HG02870 (cell line): ENCODE data around the gene CCDC178.

Source experiments
- ATAC-seq: cut with Tn5 transposase; IDR thresholded peaks from one replicate; pipeline ENCODE4 v1.9.1; 2021; ENCODE audit warnings: mild to moderate bottlenecking, moderate library complexity; ENCODE audit not compliant: unreplicated experiment

CCDC178 gene

DNA sequence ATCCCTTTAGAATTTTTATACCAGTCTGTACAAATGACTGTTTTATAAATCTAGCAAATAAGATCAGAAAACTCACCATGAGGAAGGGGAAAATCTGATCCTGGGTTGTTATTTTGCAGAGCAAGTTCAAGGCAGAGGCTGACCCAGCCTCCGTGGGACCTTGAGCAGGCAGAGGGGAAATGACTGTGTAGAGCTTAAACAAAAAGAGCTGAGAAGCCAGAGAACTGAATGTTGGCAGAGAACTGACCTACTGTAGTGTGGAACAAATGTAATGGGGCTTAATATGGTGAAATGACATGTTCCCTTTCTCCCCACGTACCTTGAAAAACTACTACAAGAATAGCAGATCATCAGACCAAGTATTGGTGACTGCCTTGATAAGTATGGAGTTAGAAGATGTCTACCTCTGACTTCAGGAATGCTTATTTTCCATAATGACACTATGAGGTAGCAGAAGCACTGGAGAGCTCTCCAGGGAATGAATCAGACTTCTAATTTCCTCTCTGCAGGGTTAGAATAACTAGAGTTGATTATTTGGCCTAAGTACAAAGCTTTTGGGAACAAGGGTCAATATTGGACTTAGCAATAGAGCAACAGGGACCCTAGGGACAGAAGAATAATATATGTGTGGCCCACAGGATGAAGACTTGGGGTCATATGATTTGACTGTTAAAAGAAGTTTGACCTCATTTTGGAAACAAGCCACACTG, 304.4 kb downstream of the CCDC178 start:
- no peak for ATAC-seq

- no peak for ATAC-seq
Observed at GRCh38 chr18:33132657-33133056, 307.9 kb downstream of the CCDC178 start.

- no peak for ATAC-seq
Observed at GRCh38 chr18:33128581-33128980, 311.9 kb downstream of the CCDC178 start.

- no peak for ATAC-seq
Observed at GRCh38 chr18:33123862-33124518, 316.5 kb downstream of the CCDC178 start.

DNA sequence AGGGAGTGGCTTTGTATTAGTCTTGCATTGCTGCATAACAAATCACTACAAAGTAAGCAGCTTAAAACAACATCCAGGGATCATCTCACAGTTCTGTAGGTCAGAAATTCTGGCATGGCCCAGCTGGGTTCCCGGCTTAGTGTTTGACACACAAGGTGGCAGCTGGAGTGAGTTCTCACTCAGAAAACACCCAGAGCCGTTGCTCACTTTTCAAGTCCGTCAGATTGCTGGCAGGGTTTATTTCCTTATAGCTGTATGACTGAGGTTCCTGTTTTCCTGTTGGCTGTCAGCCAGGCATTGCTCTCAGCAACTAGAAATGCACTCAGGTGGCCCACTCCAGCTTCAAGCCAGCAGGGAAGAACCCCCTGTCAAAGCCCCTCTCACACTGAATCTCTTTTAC, 324.1 kb downstream of the CCDC178 start:
- no peak for ATAC-seq

DNA sequence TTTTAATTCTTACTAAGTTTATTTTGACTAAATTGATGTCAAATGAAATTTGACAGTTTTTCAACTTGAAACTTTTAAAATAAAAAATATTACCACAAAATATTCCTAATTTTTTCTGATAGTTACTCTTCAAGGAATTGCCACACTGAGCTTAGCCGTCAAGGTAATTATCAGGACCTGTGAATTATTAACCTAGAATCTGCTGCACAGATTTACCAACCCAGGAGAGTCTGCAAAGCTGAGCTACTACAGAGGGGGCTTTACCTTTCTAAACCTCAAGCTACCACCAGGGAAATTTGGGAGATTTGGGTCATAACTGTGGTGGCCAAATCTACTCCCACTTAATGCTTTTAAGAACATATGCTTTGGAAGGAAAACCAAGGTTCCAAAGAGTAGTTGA, 324.6 kb downstream of the CCDC178 start:
- no peak for ATAC-seq

GRCh38 chr18:33115476-33115875, 325.0 kb downstream of the CCDC178 start:
- no peak for ATAC-seq

GRCh38 chr18:33114749-33115148, 325.8 kb downstream of the CCDC178 start:
- no peak for ATAC-seq

DNA sequence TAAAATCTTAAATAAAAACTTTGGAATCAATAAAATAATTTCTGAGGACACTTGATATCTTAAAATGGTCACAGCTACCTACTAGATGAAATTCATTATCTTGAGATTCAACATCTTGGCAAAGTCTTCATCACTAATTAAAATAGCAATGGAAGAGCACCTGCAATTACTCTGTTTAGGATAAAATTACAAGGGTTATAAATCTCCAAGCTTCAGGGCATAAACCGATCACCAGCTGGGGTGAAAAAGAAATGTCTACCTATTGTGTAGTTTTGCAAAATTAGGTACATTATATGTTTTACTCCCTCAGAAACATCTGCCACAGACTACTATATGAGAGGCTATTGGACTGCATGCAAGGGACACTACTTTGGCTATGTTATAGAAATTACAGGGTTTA, 327.1 kb downstream of the CCDC178 start:
- no peak for ATAC-seq

- ATAC-seq = no peak
Observed at GRCh38 chr18:33107511-33107910, 333.0 kb downstream of the CCDC178 start.

DNA sequence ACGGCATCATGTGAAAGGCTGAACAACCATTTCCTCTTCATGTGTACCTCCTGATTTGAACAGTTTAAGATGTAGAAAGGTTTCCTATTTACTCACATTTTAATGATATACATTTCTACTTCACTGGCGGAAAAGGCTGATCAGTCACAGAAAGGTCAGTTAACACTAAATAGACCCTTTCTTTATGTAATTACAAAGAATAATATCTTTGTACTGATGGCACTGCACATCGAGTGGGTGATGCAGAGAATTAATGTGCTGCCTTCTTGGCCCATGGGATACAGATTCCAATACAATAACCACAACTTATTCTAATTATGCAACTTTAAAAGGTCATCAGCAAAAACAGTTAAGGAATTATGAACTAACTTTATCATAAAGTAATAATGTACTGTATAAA, 339.2 kb downstream of the CCDC178 start:
- no peak for ATAC-seq

DNA sequence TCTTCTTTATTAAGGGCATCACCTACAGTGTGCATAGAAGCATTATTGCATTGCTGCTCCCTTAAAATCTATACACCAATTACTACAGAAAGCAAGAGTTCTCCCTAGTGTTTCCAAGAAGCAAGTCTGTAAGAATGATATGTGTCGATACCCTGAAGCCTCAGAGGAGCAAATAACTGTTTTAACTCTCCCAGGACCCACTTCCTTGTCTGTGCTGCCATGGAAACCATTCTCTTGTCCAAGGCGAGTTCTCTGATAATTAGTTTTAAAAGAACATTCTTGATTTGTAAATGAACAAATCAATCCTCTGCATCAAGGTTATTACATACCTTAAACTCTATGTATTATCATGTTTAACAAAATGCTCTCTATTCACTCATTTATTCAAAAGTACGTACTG, 340.9 kb downstream of the CCDC178 start:
- no peak for ATAC-seq

DNA sequence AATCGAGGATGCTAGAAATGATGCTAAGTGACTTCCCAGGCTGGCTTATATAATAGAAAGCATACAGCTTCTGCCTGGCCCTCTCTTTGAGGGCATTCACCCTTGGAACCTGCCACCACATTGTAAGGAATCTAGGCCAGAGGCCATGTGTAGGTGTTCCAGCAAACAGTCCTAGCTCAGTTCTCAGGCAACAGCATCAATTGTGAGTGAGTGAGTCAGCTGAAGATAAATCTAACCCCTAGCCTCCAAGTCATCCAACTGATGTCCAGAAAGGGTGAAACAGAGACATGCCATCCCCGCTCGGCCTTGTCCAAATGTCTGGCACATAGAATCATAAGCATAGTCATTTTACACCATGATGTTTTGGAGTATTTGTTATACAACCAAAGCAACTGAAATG, 343.4 kb downstream of the CCDC178 start:
- ATAC-seq = no peak

DNA sequence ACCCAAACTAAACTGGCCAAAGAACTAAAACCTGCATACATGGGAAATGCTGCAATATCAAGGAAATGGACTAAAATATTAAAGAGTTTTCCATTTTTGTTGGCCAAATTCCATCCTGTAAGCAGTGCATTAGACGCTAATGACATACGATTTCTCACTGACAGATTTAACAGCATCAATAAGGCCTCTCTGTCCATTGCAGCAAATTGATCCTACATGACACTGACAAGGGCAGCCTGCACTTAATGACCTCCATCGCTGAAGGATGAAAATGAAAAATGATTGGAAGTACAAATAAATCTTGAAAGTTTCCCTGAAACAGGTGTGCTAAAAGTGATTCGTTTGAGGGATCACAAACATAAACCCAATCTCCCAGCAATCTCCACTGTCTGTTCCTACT, 350.1 kb downstream of the CCDC178 start:
- no peak for ATAC-seq

- ATAC-seq = no peak
Observed at GRCh38 chr18:33076601-33077000, 363.9 kb downstream of the CCDC178 start.

DNA sequence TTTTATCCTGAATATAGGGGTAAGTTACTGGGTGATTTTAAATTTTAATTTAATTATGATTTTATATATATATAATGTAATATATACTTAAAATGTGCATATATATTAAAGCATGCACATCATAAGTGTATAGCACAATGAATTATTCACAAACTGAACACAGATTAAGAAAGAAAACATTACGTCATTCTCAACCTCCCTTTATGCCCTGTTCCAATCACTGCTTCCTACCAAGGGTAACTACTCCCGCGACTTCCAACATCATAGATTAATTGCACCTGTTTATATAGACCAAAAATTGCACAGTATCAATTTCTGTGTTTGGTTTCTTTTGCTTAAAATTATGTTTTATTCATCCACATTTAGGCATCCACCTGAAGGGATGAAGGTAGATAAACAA, 366.4 kb downstream of the CCDC178 start:
- no peak for ATAC-seq

GRCh38 chr18:33062834-33063364, 377.6 kb downstream of the CCDC178 start:
- no peak for ATAC-seq

- ATAC-seq = no peak
Observed at GRCh38 chr18:33052886-33053285, 387.6 kb downstream of the CCDC178 start.

DNA sequence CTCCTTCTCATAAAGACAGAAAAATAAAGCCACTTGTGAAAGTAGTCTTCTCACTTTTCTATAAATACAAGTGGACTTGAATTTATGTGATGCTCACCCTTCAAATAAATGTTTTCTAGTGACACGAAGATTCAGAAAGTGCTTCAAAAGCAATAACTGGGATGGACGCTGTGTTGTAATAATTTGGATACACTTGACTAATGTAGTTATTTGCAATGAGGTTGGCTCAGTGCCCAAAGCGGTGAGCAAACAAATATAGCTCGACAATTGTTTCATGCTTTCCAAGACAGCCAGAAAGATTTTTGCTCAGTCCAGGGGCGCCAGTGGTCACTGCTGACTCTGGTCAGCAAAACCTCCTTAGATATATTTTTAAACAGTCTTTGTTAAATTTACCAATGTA, 389.1 kb downstream of the CCDC178 start:
- no peak for ATAC-seq

GRCh38 chr18:33040213-33040612, 400.3 kb downstream of the CCDC178 start:
- no peak for ATAC-seq

DNA sequence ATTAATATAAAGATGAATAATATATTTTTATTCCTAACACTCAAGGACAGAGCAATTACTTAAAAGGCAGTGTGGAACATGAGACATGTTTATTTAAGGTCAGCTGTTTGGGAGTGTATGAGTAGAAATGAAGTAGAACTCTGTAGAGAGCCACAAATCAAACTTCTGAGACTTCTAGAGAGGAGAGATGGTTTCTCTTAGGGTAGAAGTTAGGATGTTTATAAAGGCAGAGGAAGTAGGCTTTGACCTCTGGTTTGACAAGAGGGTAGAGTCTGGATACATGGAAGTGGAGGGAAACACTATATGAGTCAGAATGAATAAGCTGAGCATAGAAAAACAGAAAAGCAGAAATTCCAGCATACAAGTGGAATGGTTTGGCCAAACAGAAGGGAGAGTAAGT, 405.6 kb downstream of the CCDC178 start:
- ATAC-seq = no peak

DNA sequence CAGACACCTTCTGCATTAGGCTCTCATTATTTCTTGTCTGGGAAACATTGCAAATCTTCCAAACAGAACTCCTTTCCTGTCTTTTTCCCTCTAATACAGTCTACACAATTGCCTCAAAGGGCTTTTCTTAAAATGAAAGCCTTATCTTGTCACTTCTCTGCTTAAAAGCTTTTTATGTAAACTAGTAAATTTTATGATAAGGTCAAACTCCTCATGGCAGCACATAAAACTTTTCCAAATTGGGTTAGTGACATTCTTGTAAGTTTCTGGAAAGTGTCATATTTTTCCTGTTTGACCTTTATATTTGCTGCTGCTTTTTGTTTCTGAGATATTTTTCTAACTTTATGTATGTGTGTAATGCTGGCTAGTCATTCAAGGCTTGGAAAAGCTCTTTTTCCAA, 406.3 kb downstream of the CCDC178 start:
- ATAC-seq = no peak

DNA sequence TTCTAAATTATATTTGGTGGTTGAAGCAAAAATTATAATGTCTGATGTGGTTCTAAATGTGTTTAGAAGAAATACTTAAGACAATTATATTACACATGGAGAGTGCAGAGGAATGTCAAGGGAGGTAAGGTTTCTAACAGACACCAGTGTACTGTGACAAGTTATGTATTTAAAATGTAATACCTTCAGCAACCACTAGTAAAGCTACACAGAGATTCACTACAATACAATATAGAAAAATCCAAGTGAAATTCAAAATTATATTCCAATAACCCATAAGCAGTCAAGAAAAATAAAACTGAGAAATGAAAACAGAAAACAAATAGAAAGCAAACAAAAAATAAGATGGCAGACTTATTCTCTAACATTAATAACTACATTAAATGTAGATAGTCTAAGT, 418.2 kb downstream of the CCDC178 start:
- no peak for ATAC-seq
